ENCODE results near the gene EXT2. TPM values are rescaled to one million over a fixed set of nuclear protein-coding genes. Genes with fewer than 3 reads are reported as not detected.

The EXT2 gene
- total RNA-seq, 1 experiment from 2014 or later, result 42.8 TPM

DNA sequence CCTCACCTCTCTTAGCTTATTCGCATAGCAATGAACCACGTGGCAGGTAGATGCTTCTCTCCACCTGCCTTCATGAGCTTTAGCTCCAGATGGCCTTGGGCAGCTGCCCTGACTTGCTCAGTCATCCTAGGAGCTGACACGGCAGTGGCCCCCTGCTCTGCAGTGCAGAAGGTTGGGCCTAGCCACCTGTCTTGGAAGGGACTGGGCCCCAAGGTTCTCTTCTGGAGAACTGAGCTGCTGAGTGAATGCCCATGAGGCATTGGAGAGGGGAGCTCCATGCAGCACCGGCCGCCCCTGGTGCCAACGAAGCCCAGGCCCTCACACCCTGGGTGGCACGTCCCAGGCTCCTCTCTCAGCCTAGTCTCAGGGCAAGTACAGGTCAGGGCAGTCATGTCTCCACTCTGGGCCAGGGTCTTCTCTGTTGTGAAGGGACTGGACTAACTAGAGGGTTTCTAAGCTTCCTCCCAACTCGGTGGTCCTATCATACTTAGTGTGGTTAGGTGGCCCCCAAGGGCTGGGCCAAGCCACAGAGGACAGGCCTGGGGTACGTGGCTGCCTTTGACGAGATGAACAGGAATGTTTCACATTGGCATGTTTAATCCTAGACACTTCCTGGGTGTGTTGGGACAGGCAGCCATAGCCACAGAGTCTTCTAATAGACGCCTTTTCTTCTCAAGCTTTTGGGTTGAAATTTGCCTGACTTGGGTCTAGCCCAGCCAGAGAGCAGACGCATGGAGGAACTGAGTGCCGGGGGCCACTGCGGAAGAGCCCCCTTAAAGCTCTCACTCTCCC lies 166.5 kb downstream of the EXT2 start:
- H3K27me3 ChIP-seq (ENCODE audit: insufficient read depth, low read length), result no peaks in the 10 kb centered on the region
- ChIA-PET CTCF (no interaction called here), RAD21 (ENCODE audit: low non-redundant PET in 1 of 2, low total read pairs in 2 of 2, uncharacterized antibody in 2 of 2, unreplicated experiment in 2 of 2) (no interaction called here), POLR2A (no interaction called here)
- ATAC-seq (no peak), DNase-seq (ENCODE audit: low read depth, low spot score) (no peak)
- no peak overlapping the region for H2AFZ ChIP-seq (ENCODE audit: low read depth, low read length, poor library complexity, severe bottlenecking)
- H4K20me1 ChIP-seq (ENCODE audit: insufficient read depth), result no peaks in the 10 kb centered on the region
- no peak overlapping the region for H3K4me3 ChIP-seq (replicated peaks in 1 of 2; ENCODE audit: low read depth in 1 of 2, low read length in 2 of 2)
- intact Hi-C loops (cut with micrococcal nuclease), result no loop called here
- TF ChIP-seq RAD21 (IDR thresholded peaks at IDR 0.05; ENCODE audit: low read depth) (no peak), CBX3 (IDR thresholded peaks at IDR 0.05; ENCODE audit: low read depth) (no peak), EGR1 (IDR thresholded peaks at IDR 0.05; ENCODE audit: low read depth) (no peak), JUND (IDR thresholded peaks at IDR 0.05) (no peak), POLR2AphosphoS5 (IDR thresholded peaks at IDR 0.05; ENCODE audit: low read depth, low read length) (no peak), EZH2phosphoT487 (IDR thresholded peaks at IDR 0.05; ENCODE audit: borderline replicate concordance) (no peak), EZH2 (IDR thresholded peaks at IDR 0.05) (no peak), ZNF274 (IDR thresholded peaks at IDR 0.05; ENCODE audit: low read depth, low read length) (no peak), SIN3A (IDR thresholded peaks at IDR 0.05; ENCODE audit: low read depth) (no peak), SRF (IDR thresholded peaks at IDR 0.05; ENCODE audit: low read depth) (no peak), YY1 (IDR thresholded peaks at IDR 0.05; ENCODE audit: extremely low read depth, insufficient replicate concordance, low read depth, low read length) (no peak), FOSL1 (IDR thresholded peaks at IDR 0.05; ENCODE audit: low read depth) (no peak)
- TF ChIP-seq, protein P1, sequence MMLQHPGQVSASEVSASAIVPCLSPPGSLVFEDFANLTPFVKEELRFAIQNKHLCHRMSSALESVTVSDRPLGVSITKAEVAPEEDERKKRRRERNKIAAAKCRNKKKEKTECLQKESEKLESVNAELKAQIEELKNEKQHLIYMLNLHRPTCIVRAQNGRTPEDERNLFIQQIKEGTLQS (IDR thresholded peaks at IDR 0.05), result no peak
- TF ChIP-seq, protein P2, sequence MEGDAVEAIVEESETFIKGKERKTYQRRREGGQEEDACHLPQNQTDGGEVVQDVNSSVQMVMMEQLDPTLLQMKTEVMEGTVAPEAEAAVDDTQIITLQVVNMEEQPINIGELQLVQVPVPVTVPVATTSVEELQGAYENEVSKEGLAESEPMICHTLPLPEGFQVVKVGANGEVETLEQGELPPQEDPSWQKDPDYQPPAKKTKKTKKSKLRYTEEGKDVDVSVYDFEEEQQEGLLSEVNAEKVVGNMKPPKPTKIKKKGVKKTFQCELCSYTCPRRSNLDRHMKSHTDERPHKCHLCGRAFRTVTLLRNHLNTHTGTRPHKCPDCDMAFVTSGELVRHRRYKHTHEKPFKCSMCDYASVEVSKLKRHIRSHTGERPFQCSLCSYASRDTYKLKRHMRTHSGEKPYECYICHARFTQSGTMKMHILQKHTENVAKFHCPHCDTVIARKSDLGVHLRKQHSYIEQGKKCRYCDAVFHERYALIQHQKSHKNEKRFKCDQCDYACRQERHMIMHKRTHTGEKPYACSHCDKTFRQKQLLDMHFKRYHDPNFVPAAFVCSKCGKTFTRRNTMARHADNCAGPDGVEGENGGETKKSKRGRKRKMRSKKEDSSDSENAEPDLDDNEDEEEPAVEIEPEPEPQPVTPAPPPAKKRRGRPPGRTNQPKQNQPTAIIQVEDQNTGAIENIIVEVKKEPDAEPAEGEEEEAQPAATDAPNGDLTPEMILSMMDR (IDR thresholded peaks at IDR 0.05 in 2 of 3, conservative IDR thresholded peaks at IDR 0.05 in 1 of 3; ENCODE audit: borderline replicate concordance in 1 of 3, insufficient read depth in 1 of 3, low read depth in 2 of 3, low read length in 2 of 3), result no peak
- TF ChIP-seq, protein P3, sequence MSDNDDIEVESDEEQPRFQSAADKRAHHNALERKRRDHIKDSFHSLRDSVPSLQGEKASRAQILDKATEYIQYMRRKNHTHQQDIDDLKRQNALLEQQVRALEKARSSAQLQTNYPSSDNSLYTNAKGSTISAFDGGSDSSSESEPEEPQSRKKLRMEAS (IDR thresholded peaks at IDR 0.05), result no peak
- H3K9me2 ChIP-seq (ENCODE audit: insufficient read depth), result no peaks in the 10 kb centered on the region
- no peaks in the 10 kb centered on the region for H3K36me3 ChIP-seq (ENCODE audit: control insufficient read depth in 1 of 2, insufficient read depth in 2 of 2, low read length in 2 of 2)
- BruUV-seq (replicated peaks), result no TSS peak
- no peak overlapping the region for H3K9ac ChIP-seq (ENCODE audit: low read length)
- no peak overlapping the region for H3K27ac ChIP-seq (ENCODE audit: low read depth, low read length)
- H3K79me2 ChIP-seq (ENCODE audit: insufficient read depth, low read length), result no peaks in the 10 kb centered on the region
- no peaks in the 10 kb centered on the region for H3K4me1 ChIP-seq (ENCODE audit: control insufficient read depth in 1 of 2, insufficient read depth in 2 of 2, low read length in 2 of 2)
- no peak overlapping the region for H3K4me2 ChIP-seq (ENCODE audit: low read length)
- H3K9me3 ChIP-seq (ENCODE audit: control insufficient read depth in 1 of 2, insufficient read depth in 1 of 2, low read depth in 1 of 2, low read length in 2 of 2), result no peaks in the 10 kb centered on the region
